ENCODE data around the gene SURF6. TPM values are rescaled to one million over a fixed set of nuclear protein-coding genes. Genes with fewer than 3 reads are reported as not detected.
A peak's percentile ranks its signal among the peaks of the same experiment; 100 is the strongest.

The SURF6 gene
- total and polyA plus RNA-seq, 8 donors: 5.8 to 19.8 (median 9.8) TPM

DNA sequence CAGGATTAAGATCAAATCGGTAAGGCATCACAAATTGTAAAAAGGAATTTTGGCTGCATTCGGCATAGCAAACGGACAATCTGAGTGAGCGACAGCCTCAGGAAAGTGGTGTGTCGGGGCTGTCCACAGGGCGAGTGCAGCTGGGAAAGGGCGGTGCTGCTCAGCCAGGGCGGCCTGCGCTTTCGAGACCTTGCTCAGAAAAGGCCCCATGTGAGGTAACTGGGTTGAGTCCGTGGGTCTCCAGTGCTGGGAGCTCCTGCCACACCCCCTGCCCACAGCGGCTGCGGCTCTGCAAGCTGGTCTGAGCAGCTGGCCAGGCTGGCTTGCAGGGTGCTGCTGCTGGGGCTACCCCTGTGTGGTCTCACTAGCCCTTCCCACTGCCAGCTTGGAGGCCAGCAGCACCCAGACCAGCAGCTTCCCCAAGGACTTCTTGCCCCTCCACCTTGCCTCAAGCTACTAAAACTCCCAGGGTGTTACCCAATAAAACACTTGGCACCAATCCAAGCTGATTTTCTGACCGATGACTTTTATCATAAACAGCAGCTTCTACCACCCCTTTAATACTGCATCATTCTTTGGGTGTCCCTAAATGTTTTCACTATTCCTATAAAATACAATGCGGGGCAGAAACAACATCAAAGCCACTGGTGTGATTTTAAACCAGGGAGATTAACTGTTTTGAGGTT lies 26.5 kb upstream of the SURF6 start:
- Histone ChIP-seq H3K4me1 (peaks cover 2 to 6% (median 4%) of the 10 kb centered on the region in 3 donors), H3K9me3 (no peaks in the 10 kb centered on the region), H3K27me3 (no peaks in the 10 kb centered on the region), H3K36me3 (peaks cover 3 to 56% (median 41%) of the 10 kb centered on the region in 3 donors), H3K4me3 (no peak overlapping the region), H3K27ac (no peak overlapping the region)
- TF ChIP-seq, protein P1, sequence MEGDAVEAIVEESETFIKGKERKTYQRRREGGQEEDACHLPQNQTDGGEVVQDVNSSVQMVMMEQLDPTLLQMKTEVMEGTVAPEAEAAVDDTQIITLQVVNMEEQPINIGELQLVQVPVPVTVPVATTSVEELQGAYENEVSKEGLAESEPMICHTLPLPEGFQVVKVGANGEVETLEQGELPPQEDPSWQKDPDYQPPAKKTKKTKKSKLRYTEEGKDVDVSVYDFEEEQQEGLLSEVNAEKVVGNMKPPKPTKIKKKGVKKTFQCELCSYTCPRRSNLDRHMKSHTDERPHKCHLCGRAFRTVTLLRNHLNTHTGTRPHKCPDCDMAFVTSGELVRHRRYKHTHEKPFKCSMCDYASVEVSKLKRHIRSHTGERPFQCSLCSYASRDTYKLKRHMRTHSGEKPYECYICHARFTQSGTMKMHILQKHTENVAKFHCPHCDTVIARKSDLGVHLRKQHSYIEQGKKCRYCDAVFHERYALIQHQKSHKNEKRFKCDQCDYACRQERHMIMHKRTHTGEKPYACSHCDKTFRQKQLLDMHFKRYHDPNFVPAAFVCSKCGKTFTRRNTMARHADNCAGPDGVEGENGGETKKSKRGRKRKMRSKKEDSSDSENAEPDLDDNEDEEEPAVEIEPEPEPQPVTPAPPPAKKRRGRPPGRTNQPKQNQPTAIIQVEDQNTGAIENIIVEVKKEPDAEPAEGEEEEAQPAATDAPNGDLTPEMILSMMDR (IDR thresholded peaks at IDR 0.05): no peak
- ATAC-seq: peak in 1 of 4 donors; percentile 5
- intact Hi-C loops (cut with DNase I): no loop called here
- FAIRE-seq: no peak
- 86 to 90% methylated on average over 15 of the region's 15 CpGs for WGBS, 2 donors
- DNase-seq: peak in 2 of 6 donors; percentile 52 to 70

DNA sequence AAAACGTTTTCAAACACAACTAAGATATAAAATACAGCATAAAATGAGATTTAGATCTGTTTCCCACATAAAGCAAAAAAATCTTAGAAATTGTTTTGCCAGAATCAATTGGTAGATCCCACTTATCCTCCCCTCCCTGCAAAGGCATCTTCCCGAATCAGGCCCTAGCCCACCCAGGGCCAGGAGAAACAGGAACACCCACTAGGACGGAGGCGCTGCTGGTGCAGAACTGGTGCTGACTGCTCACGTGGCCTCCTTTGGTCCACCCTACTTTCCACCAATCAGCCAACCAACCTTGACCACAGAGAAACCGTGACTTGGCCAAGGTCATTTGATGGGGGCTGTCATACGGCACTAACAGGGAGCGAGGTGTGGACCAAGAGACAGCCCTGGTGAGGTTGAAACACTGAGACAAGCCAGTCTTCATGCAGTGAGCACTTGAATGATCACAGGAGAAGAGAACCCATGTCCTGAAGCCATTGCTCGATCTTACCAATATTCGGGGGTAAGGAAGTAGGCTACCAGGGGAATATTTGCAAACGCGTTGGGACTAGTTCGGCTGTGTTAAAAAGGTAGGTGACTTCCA lies 25.6 kb upstream of the SURF6 start:
- intact Hi-C loops (cut with DNase I): no loop called here
- no peak for FAIRE-seq
- WGBS, 2 donors: 58 to 62% methylated on average over 13 of the region's 13 CpGs
- H3K27ac ChIP-seq: no peak overlapping the region
- H3K9me3 ChIP-seq: no peaks in the 10 kb centered on the region
- DNase-seq: peak in 1 of 6 donors; percentile 20
- H3K4me1 ChIP-seq: peaks cover 0 to 13% (median 9%) of the 10 kb centered on the region in 3 donors
- ATAC-seq: no peak
- TF ChIP-seq, protein P1 (IDR thresholded peaks at IDR 0.05): no peak
- H3K4me3 ChIP-seq: no peak overlapping the region
- peaks cover 3 to 47% (median 35%) of the 10 kb centered on the region in 3 donors for H3K36me3 ChIP-seq
- H3K27me3 ChIP-seq: no peaks in the 10 kb centered on the region

DNA sequence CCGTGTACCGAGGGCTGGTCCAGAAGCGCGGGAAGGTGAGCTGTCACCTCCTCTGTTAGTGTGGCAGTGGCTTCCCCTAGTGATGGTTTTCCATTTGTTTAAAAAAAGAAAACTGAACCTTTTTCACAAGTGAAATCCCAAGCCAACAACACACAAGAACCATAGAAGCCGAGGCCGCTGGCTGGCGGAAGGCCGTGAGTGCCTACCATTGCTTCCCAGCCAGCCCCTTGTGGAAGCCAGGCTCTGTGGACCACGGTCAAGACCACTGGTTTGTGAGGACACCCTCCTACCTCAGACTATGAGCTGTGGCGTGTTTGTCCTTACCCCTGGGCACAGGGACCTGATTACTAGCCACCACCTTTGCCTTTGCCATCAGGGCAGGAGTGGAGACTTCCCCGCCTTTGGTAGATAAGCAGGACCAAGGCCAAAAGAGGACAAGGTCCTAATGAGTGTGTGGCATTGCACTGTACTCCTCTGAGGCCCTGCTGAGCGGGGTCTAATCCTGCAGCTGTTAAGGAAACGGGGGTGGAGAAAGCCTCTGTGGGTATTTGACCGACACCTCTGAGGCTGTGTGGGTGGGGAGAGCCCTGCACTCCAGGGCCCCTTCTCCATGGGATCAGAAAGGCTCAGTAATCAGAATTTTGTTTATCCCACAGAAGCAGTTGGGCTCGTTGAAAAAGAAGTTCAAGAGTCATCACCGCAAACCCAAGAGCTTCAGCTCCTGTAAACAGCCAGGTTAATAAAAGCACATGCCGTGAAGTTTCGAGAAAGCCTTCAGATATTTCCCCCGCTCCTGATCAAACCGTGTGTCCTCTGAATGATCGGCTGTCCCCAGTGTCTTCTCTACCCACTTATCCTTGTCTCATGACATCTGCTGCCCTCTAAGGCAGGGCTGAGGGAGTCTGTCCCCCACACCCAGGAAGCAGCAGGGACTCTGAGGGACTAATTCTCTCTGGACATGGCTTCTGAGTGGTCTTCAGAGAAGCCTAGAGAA lies 24.7 kb upstream of the SURF6 start:
- intact Hi-C loops (cut with DNase I): no loop called here
- DNase-seq (peak in 1 of 6 donors; percentile 45), ATAC-seq (no peak), FAIRE-seq (no peak)
- Histone ChIP-seq H3K4me3 (no peak overlapping the region), H3K9me3 (no peaks in the 10 kb centered on the region), H3K36me3 (peaks cover 3 to 38% (median 26%) of the 10 kb centered on the region in 3 donors), H3K4me1 (peaks cover under 1 to 13% (median 10%) of the 10 kb centered on the region in 3 donors), H3K27ac (no peak overlapping the region), H3K27me3 (no peaks in the 10 kb centered on the region)
- TF ChIP-seq, protein P1 (IDR thresholded peaks at IDR 0.05): no peak
- WGBS, 2 donors: 74% methylated on average over 21 of the region's 21 CpGs

GRCh38 chr9:133359399-133360175 lies 23.6 kb upstream of the SURF6 start:
- Histone ChIP-seq H3K9me3 (no peaks in the 10 kb centered on the region), H3K36me3 (peaks cover 3 to 29% (median 17%) of the 10 kb centered on the region in 3 donors), H3K4me1 (peaks cover 7 to 17% (median 17%) of the 10 kb centered on the region in 3 donors), H3K4me3 (no peak overlapping the region), H3K27ac (no peak overlapping the region), H3K27me3 (no peaks in the 10 kb centered on the region)
- FAIRE-seq: no peak
- intact Hi-C loops (cut with DNase I): loop anchor here in 1 of 3 donors (10.0 kb wide), 1 partner anchor 315 kb away; no protein-coding TSS in a partner anchor
- 42 to 49% methylated on average over 20 of the region's 20 CpGs for WGBS, 2 donors
- peak in 2 of 6 donors; percentile 42 to 62 for DNase-seq
- peak in 2 of 4 donors; percentile 14 to 22 for ATAC-seq
- TF ChIP-seq, protein P1 (IDR thresholded peaks at IDR 0.05): peak in 1 of 4 donors; percentile 10

Data from pancreas (tissue), 10 donors.